ENCODE data around the gene CACNA1G. TPM values are rescaled to one million over a fixed set of nuclear protein-coding genes. Genes with fewer than 3 reads are reported as not detected.
A peak's percentile ranks its signal among the peaks of the same experiment; 100 is the strongest.

The CACNA1G gene
- total RNA-seq, 1 donor from 2014 or later, result 0.07 TPM

DNA sequence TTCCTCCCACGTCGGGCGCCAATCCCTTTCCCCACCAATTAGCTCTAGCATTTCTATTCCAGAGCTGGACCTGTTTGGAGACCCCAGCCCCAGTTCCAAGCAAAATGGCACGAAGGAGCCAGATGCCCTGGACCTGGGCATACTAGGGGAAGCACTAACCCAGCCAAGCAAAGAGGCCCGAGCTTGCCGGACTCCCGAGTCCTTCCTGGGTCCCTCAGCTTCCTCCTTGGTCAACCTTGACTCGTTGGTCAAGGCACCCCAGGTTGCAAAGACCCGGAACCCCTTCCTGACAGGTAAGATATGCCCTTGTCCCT is 19.2 kb upstream of the CACNA1G start:
- Mint-ChIP-seq H3K9me3 (no peaks in the 10 kb centered on the region), H3K4me3 (peak overlapping the region; percentile 85), H3K27me3 (peaks cover 10% of the 10 kb centered on the region), H3K4me1 (peaks cover 12% of the 10 kb centered on the region), H3K27ac (no peak overlapping the region), H3K36me3 (ENCODE audit: low read depth) (no peaks in the 10 kb centered on the region)
- DNase-seq (no peak), ATAC-seq (ENCODE audit: low read depth) (no peak)
- ChIA-PET POLR2A (interaction anchor here (0.5 to 2.3 kb wide), 5 partner anchors 78 to 326 kb away, joined by 3 to 11 read pairs (median 5); partner anchors contain the start of genes LRRC59 and TOB1), CTCF (interaction anchor here (1.0 to 1.5 kb wide), 4 partner anchors 9 to 85 kb away, joined by 3 to 5 read pairs (median 4); no protein-coding TSS in a partner anchor)
- intact Hi-C loops (cut with micrococcal nuclease), result loop anchor here (1.0 to 10.0 kb wide), 2 partner anchors 59 to 513 kb away; no protein-coding TSS in a partner anchor
- TF ChIP-seq, protein P1, sequence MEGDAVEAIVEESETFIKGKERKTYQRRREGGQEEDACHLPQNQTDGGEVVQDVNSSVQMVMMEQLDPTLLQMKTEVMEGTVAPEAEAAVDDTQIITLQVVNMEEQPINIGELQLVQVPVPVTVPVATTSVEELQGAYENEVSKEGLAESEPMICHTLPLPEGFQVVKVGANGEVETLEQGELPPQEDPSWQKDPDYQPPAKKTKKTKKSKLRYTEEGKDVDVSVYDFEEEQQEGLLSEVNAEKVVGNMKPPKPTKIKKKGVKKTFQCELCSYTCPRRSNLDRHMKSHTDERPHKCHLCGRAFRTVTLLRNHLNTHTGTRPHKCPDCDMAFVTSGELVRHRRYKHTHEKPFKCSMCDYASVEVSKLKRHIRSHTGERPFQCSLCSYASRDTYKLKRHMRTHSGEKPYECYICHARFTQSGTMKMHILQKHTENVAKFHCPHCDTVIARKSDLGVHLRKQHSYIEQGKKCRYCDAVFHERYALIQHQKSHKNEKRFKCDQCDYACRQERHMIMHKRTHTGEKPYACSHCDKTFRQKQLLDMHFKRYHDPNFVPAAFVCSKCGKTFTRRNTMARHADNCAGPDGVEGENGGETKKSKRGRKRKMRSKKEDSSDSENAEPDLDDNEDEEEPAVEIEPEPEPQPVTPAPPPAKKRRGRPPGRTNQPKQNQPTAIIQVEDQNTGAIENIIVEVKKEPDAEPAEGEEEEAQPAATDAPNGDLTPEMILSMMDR (IDR thresholded peaks at IDR 0.05), result no peak

DNA sequence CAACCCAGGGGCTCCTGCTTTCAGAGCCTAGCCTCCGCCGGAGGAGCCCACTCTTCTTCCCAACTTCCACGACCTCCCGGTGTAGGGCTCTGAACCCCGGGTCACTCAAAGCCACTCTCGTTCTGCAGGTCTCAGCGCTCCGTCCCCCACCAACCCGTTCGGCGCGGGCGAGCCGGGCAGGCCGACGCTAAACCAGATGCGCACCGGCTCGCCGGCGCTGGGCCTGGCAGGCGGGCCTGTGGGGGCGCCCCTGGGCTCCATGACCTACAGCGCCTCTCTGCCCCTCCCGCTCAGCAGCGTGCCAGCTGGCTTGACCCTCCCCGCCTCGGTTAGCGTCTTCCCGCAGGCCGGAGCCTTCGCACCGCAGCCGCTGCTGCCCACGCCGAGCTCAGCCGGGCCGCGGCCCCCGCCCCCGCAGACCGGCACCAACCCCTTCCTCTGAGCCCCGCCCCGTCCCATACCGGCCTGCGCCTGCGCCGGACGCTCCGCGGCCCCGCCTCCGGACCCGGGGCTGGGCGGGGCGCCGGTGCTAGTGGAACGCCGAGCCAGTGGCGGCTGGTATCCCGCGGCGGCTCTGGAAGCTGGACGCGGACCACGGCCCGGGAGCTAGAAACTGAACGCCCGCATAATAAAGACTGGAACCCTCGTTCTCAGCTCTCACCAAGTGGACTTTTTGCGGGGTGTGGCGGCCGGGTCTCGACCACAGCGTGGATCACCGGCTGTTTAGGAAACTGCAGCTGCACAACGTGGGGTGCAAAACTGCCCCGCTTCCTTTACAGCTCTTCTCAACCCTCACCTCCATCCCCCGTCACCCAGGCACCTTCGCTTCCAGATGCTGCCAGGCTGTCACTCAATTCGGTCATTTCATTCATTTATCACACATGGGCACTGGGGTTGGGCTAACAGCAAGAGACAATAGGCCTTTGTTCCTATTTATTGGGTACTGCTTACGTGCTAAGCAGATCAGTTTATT is 18.5 kb upstream of the CACNA1G start:
- peak; percentile 92 for DNase-seq
- H3K4me3 Mint-ChIP-seq, result peak overlapping the region; percentile 85
- H3K36me3 Mint-ChIP-seq (ENCODE audit: low read depth), result no peaks in the 10 kb centered on the region
- H3K27ac Mint-ChIP-seq, result peak overlapping the region; percentile 76
- ChIA-PET POLR2A (interaction anchor here (0.9 to 2.3 kb wide), 5 partner anchors 19 to 325 kb away, joined by 3 to 11 read pairs (median 4); partner anchors contain the start of genes CACNA1G, LRRC59 and TOB1), CTCF (interaction anchor here (1.0 to 1.8 kb wide), 7 partner anchors 9 to 153 kb away, joined by 3 to 6 read pairs (median 4); partner anchors contain the start of gene CACNA1G)
- ATAC-seq (ENCODE audit: low read depth), result peak; percentile 86
- H3K9me3 Mint-ChIP-seq, result no peaks in the 10 kb centered on the region
- peaks cover 17% of the 10 kb centered on the region for H3K4me1 Mint-ChIP-seq
- TF ChIP-seq, protein P1 (IDR thresholded peaks at IDR 0.05), result no peak
- peaks cover 7% of the 10 kb centered on the region for H3K27me3 Mint-ChIP-seq
- intact Hi-C loops (cut with micrococcal nuclease), result loop anchor here (1.0 to 10.0 kb wide), 5 partner anchors 18 to 513 kb away; partner anchors contain the start of genes CACNA1G, MYCBPAP and RSAD1

DNA sequence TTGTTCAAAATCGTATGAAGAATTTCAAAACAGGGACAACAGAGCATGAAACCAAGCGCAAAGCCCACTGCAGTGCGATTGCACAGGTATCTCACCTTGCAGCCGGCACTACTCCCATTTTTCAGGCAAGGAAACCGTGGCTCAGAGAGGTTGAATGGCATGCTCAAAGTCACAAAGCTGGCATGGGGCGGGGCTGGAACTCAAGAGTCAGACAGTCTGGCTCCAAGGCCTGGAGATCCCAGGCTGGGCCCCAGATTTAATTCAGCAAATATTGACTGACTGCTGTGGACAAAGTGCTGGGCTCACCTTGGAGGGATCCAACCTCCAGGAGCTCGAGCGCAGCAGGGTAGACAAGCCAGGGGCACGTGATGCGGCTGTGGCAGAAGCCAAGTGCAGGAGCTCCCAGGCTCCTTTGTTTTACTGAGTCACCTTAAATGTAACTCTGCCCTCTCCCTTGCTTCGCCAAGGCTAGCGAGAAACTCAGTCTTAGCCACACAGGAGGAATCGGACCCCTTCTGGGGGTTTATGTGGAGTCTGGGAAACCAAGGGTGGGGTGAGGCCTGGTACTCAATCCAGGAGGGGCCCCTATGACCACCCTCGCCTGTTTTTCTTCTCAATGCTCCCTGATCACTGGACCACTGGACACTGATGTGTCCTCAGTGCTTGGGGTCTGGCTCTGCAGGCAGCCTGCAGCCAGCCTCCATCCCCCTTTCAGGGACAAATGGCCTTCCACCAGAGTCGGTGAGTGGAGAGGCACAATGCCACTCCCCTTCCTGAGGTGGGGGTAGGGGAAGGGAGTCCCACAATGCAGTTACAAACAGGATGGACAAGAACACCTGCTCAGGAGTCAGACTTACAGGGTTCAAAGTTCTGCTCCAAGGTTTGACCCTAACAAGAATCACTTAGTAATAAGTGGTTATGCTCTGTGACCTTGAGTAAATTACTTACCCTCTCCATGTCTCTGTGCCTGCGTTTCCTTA is 17.4 kb upstream of the CACNA1G start:
- intact Hi-C loops (cut with micrococcal nuclease), result loop anchor here (1.0 to 10.0 kb wide), 4 partner anchors 17 to 512 kb away; partner anchors contain the start of genes CACNA1G, MYCBPAP and RSAD1
- DNase-seq (no peak), ATAC-seq (ENCODE audit: low read depth) (no peak)
- peaks cover 7% of the 10 kb centered on the region for H3K27me3 Mint-ChIP-seq
- peak overlapping the region; percentile 85 for H3K4me3 Mint-ChIP-seq
- peak overlapping the region; percentile 76 for H3K27ac Mint-ChIP-seq
- H3K36me3 Mint-ChIP-seq (ENCODE audit: low read depth), result no peaks in the 10 kb centered on the region
- POLR2A ChIA-PET, result interaction anchor here (0.9 to 2.3 kb wide), 4 partner anchors 18 to 324 kb away, joined by 4 to 11 read pairs (median 6); partner anchors contain the start of genes CACNA1G, LRRC59 and TOB1
- TF ChIP-seq, protein P1 (IDR thresholded peaks at IDR 0.05), result no peak
- CTCF ChIA-PET, result interaction anchor here (0.8 to 1.8 kb wide), 6 partner anchors 16 to 152 kb away, joined by 3 to 6 read pairs (median 4); partner anchors contain the start of gene CACNA1G
- peaks cover 22% of the 10 kb centered on the region for H3K4me1 Mint-ChIP-seq
- no peaks in the 10 kb centered on the region for H3K9me3 Mint-ChIP-seq

DNA sequence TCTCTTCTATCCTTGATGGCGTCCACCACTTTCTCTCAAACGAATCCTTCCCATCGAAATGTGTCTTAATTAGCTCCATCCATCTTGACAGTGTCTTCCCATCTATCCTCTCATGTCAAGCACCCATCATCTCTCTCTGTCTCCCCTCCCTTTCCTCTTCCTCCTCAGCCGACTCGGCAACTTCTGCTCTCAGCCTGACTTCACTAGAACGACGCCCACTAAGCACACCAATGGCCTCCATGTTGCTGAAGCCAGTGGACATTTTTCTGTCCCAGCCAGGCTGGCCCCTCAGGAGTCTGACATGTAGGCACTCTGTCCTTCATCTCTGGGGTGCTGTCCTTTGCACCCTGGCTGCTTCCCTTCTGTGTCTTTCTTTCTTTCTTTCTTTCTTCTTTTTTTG is 16.0 kb upstream of the CACNA1G start:
- Mint-ChIP-seq H3K36me3 (ENCODE audit: low read depth) (peaks cover 3% of the 10 kb centered on the region), H3K27me3 (peaks cover 7% of the 10 kb centered on the region), H3K4me3 (peak overlapping the region; percentile 12), H3K27ac (no peak overlapping the region), H3K9me3 (no peaks in the 10 kb centered on the region), H3K4me1 (peaks cover 22% of the 10 kb centered on the region)
- DNase-seq (no peak), ATAC-seq (ENCODE audit: low read depth) (no peak)
- POLR2A ChIA-PET, result no interaction called here
- TF ChIP-seq, protein P1 (IDR thresholded peaks at IDR 0.05), result no peak
- intact Hi-C loops (cut with micrococcal nuclease), result loop anchor here (10.0 kb wide), 1 partner anchor 510 kb away; no protein-coding TSS in a partner anchor
- CTCF ChIA-PET, result no interaction called here

All from activated B cell treated with CpG ODN at 0.5 μM for 24 hours (primary cell).